GM18867 (cell line): ENCODE measurements around the gene NUP214.
"Not testable (repeated sequence)": the region's sequence is repeated elsewhere in the genome, so short reads cannot be mapped to it uniquely, and the experiment has no call there.

Experiments
- ATAC-seq: cut with Tn5 transposase; IDR thresholded peaks from one replicate; pipeline ENCODE4 v1.9.1; 2021; ENCODE audit warnings: mild to moderate bottlenecking, moderate library complexity; ENCODE audit not compliant: unreplicated experiment

Gene NUP214

DNA sequence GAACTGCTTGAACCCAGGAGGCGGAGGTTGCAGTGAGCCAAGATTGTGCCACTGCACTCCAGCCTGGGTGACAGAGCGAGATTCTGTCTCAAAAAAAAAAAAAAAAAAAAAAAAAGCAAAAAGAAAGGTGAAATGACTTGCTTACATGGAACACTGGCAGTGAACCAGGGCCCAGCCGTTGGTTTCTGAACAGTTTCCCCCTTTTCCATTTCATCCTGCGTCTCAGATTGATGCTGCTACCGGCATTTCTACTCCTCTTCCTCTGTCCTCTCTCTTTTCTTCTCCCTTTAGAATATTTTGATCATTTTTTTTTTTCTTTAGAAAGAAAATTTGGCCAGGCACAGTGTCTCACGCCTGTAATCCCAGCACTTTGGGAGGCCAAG, 10.0 kb upstream of the NUP214 start:
- ATAC-seq: not testable (repeated sequence)

DNA sequence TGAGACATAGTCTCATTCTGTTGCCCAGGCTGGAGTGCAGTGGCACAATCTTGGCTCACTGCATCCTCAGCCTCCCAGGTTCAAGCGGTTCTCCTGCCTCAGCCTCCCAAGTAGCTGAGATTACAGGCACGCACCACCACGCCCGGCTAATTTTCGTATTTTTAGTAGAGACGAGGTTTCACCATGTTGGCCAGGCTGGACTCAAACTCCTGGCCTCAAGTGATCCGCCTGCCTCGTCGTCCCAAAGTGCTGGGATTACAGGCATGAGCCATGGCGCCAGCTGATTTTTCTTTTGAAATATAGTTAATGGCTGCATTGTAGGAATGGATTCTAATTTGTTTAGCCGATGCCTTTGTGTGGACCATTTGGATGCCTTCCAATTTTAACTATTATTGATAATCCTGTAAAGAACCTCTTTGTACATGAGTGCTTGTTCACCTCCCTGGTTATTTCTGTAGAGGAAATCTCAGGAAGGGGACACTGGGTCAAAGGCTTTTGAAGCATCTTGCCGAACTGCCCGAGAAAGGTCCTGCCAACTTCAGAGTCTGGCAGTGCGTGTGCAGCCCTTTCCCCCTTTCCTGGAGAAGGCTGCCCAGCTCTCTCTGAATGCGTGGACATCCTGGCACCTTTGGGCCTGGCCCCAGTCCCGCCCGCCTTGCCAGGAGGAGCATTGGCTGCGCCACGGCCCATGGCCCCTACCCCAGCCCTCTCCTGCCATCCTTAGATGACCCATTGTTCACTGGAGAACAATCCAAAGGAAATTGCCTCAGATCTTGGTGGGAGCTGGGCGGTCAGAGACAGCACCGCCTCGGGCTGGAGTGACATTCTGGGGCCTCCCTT, 8.9 kb upstream of the NUP214 start:
- no peak for ATAC-seq

DNA sequence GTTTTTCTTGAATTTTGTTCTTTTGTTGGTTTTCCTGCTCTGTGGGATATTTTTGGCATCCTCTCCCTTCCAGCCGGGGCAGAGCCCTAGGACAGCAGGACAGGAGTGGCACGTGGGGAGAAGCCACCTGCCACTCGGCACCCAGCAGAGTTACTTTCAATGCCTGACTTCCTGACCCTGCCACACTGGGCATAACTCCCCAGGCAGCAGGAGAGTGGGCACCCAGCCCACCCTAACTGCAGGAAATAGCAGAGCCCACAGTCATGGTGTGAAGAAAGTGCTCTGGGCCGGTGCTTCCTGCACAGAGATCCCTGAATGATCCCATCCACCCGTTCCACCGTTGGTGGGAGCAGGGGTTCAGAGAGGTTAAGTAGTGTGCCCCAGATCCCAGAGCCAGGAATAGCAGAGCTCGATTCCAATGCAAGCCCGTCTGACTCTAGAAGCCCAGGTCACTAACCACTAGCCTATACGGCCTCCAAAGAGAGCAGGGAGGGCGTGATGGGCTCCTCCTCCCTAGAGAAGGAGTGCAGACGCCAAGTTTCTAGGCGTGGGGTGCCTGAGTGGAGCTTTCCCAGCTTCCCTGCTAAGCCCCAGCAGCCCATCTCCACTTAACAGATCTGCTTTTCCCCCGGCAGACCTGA, 8.1 kb upstream of the NUP214 start:
- no peak for ATAC-seq

DNA sequence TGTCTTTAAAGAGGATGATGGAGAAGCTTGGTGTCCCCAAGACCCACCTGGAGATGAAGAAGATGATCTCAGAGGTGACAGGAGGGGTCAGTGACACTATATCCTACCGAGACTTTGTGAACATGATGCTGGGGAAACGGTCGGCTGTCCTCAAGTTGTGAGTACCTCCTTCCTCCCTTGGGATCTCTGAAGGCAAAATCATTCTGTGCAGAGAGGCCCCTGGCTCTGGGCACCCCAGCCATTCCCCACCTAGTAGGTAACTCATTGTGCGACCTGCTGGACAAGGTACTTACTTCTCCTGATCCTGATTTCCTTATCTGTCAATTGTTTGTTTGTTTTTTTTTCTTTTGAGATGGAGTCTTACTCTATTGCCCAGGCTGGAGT, 7.6 kb upstream of the NUP214 start:
- ATAC-seq: no peak

DNA sequence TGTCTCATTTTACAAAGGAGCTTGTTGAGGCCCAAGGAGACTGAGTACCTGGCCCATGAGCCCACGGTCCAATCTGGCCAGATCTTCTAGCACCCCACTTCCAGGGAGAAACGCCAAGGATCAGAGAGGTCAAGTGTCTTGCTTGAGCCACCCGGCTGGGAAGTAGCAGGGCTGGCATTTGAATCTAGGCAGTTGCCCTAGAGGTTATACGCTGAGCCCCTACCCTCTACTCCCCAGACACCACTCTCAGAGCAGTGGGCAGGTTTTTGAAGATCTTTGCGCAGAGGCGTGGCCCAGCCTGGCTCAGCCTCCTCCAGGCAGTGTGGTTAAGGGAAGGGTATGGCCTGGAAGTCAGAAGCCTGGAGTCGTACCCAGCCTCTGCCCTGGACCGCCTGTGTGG, 5.8 kb upstream of the NUP214 start:
- ATAC-seq: no peak

DNA sequence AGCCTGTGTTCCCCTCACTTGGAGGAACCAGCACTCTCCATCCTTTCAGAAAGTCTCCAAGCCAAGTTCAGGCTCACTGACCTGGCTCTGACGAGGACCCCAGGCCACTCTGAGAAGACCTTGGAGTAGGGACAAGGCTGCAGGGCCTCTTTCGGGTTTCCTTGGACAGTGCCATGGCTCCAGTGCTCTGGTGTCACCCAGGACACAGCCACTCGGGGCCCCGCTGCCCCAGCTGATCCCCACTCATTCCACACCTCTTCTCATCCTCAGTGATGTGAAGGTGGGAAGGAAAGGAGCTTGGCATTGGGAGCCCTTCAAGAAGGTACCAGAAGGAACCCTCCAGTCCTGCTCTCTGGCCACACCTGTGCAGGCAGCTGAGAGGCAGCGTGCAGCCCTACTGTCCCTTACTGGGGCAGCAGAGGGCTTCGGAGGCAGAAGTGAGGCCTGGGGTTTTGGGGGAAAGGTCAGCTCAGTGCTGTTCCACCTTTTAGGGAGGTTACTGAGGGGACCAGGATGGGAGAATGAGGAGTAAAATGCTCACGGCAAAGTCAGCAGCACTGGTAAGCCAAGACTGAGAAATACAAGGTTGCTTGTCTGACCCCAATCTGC, 4.7 kb upstream of the NUP214 start:
- no peak for ATAC-seq

DNA sequence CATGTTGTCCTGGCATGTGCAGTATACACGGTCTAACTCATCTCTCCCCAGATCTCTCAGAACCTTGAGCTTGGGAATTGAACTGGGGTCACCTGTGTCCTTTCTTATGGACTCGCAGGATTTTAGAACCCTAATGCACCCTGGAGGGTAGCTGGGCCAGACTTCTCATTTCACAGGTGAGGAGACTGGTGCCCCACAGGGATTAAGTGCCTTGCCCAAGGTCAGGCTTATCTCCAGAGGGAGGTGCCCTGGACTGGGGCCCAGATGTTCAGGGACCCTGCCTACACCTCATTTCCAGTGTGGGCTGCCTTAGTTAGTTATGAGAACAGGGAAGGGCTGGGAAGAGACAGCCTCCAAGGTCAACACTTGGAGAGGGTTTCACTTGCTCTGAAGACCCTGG, 4.0 kb upstream of the NUP214 start:
- ATAC-seq: no peak

DNA sequence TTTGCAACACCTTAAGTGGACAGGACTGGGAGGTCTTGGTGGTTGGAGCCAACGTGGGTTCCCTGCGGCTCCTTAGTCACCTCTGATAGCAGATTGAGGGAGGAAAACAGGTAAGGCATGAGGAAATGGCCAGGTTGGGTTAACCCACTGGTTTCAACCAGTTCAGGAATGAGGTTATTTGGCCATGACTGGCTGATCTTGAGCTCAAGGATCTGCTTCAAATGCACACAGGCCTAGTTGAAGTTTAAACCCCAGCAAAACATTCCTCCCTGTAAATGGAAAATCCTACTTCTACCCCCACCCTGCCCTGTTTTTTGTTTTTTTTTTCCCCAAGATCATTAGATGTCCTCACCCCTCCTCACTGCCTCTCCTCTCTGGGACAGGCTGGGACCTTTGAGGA, 3.2 kb upstream of the NUP214 start:
- ATAC-seq: no peak

DNA sequence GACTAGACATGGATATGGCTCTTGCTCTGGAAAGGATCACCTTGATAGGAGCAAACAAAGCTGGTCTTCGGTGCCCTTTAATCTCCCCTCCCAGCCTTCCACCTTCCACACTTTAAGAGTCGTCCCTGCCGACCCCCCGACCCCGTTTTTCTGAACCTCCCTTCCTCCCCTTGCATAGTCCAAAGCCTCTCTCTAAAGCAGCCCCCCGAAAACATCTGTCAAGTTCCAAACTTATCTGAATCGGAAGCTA, 423 bp upstream of the NUP214 start:
- ATAC-seq: no peak

DNA sequence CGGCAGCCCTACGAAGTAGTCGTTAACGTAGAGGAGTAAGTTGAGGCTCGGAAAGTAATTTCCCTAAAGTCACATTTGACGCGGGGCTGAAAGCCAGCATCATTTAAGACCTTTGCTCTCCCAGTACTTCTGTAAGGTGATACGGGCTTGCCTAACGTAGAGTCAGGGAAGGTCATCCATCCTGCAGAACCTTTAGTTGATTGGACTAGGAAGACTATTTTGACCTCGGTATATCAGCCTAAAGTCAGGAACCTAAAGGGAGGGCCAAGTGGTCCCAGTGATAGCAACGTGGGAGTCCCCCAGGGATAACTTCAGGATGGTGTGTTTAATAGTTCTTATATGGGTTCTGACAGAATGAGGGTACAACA, 657 bp downstream of the NUP214 start:
- no peak for ATAC-seq

DNA sequence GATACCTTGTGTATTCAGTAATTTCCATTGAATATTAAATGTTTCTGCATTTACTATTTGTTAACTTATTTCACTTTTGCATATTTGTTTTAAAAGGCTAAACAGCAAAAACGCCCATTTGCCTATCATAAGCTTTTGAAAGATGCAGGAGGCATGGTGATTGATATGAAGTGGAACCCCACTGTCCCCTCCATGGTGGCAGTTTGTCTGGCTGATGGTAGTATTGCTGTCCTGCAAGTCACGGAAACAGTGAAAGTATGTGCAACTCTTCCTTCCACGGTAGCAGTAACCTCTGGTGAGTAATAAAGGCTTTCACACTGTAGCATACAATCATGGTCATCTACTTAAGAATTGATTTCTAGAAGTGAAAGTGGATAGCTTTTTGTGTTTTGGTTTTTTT, 3.8 kb downstream of the NUP214 start:
- no peak for ATAC-seq

DNA sequence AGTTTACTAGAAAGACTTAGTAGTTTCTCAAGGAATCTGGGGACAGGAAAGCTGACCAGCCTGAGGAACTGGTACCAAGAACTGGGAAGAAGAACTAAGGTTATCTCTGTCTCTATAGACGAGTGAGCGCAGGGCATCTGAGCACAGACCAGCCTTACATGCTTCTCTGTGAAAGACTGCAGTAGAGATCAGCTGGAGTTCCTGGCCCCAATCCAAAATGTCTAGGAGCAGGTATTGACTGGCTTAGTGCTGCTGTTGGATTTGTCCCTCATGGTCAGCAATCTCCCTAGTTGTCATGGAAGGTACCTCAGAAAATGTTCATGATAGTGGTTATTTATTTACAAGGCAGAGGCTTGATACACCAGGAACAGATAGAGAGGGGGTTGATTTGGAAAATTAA, 13.3 kb downstream of the NUP214 start:
- ATAC-seq: no peak

DNA sequence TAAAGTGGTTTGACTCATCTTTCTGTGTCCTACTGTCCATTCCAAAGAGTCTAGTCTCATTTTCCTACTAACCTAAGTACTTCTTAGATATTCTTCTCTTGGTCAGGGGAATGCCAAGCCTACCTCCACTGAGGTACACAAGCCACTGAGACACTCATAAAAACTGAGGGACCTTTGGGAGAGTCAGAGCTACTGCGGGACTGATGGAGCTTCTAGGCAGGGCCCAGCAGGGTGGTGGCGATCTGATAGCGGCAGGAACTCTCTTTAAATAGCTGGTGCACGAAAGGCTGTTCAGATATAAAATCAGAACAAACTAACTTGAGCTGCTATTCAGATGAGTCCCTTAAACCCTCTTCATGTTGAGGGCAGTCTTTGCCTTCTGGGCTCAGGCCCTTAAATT, 14.7 kb downstream of the NUP214 start:
- no peak for ATAC-seq

DNA sequence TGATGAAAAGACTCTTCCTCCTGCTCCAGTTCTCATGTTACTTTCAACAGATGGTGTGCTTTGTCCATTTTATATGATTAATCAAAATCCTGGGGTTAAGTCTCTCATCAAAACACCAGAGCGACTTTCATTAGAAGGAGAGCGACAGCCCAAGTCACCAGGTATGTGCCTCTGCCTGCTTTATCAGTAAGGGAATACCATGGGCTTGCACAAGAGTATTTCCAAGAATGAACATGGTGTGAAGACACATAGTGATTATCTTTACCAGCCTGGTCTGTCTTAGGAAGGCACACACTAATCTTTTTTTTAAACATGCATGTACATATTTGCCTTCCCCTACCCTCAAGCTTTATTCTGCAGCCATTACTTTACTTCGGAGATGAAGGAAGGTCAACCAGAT, 15.2 kb downstream of the NUP214 start:
- no peak for ATAC-seq

DNA sequence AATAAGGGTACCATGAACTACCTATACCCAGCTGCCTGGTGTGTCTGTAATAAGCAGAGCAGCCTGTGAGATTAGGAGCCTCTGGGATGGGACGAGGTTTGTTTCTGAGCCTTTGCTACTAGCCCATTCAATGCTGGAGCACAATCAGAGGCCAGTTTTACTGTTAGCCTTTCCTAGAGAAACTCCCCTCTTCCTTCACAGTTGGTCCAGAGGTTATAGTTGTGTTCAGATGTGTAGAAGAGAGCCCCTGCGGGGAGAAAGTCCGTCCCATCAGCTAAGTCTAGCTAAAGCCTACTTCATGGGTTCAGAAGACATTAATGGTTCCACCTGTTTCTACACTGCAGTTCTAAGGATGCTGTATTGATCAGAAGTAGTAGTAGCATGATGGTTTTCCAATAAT, 16.8 kb downstream of the NUP214 start:
- ATAC-seq: no peak

DNA sequence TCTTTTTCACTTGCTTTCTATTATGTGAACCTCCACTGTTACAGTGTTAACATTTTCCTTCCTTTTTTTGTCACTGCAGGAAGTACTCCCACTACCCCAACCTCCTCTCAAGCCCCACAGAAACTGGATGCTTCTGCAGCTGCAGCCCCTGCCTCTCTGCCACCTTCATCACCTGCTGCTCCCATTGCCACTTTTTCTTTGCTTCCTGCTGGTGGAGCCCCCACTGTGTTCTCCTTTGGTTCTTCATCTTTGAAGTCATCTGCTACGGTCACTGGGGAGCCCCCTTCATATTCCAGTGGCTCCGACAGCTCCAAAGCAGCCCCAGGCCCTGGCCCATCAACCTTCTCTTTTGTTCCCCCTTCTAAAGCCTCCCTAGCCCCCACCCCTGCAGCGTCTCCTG, 18.8 kb downstream of the NUP214 start:
- ATAC-seq: no peak

DNA sequence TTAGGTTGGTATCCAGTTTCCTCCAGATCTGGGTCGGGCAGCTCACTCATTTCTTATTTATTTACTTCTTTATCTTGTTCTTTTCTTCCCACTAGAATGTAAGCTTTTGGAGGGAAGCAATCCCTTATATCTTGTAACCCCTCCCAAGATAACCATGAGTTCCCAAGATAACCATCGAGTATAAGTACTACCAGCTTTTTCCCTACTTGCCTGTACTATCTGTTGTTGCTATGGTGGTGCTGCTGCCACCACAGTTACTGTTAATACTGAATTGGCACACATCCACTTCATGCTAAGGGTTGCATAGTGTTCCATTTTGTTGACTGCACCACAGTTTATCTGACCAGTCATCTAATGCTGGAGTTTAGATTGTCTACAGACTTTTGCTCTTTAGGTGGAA, 19.9 kb downstream of the NUP214 start:
- no peak for ATAC-seq

DNA sequence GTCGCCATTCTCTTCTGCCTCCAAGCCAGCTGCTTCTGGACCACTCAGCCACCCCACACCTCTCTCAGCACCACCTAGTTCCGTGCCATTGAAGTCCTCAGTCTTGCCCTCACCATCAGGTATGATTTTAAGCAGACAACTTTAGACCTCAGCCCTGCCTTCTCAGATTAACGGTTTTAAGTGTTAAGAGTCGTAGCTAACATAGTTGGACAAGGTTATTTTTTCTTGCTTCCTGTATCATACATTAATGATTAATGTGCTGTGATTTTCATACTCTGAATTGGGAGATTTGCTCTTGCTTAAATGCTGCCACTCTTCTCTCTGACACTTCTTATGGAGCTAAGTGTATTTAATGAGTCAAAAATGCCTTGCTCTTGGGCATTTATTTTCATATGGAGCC, 20.8 kb downstream of the NUP214 start:
- ATAC-seq: no peak

DNA sequence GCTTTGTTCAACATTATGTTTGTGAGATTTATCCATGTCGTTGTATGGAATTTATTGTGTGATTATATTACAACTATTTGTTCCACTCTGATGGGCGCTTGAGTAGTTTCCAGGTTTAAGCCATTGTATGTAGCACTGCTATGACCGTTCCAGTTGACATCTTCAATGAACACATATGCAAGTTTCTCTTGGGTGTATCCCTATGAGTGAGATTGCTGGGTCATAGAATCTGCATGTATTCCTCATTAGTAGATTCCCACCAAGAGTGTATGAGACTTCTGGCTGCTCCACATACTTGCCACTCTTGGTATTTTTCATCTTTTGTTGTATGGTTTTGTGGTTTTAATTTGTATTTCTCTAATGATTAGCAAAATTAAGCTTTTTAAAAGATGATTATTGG, 22.9 kb downstream of the NUP214 start:
- ATAC-seq: no peak

DNA sequence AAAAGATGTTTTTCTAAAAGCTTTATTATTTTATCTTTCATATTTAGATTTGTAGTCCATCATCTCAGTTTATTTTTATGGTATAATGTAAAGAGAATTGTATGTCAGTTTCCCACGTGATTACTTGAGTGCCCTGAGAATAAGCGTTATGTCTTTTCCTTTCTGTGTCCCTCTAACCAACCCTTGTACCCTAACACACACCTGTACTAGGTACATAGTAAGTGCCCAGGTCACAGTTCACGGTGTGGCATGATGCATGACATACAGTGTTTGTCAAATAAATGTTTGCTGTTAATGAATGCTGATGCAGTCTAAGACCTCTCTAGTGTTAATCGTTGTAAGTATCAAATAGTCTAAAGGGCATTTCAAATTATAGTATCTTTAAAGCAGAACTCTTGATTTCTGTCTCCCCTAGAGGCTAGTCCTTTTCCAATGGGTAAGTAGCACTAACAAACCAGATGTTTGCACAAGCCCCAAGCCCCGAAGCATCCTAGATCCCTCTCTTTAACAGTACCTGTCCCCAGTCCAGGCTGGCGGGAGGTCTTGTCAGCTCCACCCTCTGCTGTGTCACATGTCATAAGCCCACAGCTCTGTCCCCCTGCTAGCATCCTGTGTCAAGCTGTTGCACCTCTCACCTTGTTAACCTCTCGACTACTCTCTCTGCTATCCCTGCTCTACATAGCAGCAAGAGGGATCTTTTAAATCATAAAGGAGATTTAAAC, 23.7 kb downstream of the NUP214 start:
- ATAC-seq: no peak

DNA sequence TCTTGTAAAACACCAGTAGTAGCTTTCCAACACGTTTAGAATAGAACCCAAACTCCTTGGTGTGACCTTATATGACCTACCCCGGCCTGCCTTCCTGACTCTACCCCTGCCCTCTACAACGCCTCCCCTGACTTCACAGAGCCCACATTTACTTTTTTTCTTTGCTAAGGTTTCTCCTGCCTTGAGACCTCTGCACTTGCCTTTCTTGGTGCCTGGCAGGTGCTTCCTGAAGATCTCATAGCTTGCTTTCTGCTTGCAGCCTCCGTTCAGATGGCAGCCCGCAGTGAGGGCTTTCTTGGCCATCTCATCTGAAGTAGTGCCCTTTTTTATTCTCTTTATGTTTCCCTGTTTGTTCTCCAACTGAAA, 24.3 kb downstream of the NUP214 start:
- ATAC-seq: no peak

DNA sequence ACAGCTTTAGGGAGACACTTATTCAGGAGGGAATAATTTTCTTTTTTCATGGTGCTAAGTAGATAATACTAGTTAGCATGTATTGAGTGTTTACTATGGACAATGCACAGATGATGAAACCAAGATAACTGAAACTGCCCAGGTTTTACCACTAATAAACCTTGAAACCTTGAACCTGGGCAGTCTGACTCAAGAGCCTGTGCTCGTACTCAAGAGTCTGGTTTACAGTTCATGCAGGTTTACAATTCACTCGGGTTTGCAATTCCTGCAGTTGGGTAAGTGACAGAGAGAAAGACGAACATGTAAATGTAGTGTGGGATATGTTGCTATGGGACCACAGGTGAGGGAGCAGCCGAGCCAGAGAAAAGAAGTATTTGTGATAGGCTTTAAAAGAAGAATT, 28.2 kb downstream of the NUP214 start:
- no peak for ATAC-seq
